HepG2 (cell line): ENCODE data around the gene LRPPRC. TPM values are rescaled to one million over a fixed set of nuclear protein-coding genes. Genes with fewer than 3 reads are reported as not detected.

ENCODE experiments used
- AHDC1 ChIP-seq: sonication (generic); formaldehyde crosslinking; IDR thresholded peaks from 2 replicates; pipeline ENCODE4 v1.5.1; 2020; ENCODE audit warnings: mild to moderate bottlenecking, missing genetic modification reagents, borderline replicate concordance
- DNMT3B ChIP-seq: conservative IDR thresholded peaks from 2 replicates; pipeline ENCODE4 v1.6.1; 2016; ENCODE audit warnings: missing biosample characterization, control low read depth
- HMGXB3 ChIP-seq: sonication (generic); formaldehyde crosslinking; IDR thresholded peaks from 2 replicates; pipeline ENCODE4 v1.4.0; 2020; ENCODE audit warnings: missing genetic modification reagents, borderline replicate concordance
- MAX ChIP-seq: IDR thresholded peaks from 2 replicates; pipeline ENCODE4 v1.6.1; 2012; ENCODE audit warnings: inconsistent platforms
- NCOA2 ChIP-seq: sonication (generic); formaldehyde crosslinking; IDR thresholded peaks from 2 replicates; pipeline ENCODE4 v1.8.0; 2022; ENCODE audit warnings: inconsistent platforms
- PREB ChIP-seq: sonication (generic); formaldehyde crosslinking; IDR thresholded peaks from 2 replicates; pipeline ENCODE4 v1.4.0; 2020; ENCODE audit warnings: missing genetic modification reagents
- SAP130 ChIP-seq: IDR thresholded peaks from 2 replicates; pipeline ENCODE4 v1.6.1; 2016; ENCODE audit warnings: low read depth
- SMARCE1 ChIP-seq: fragments of 450-650 bp; IDR thresholded peaks from 2 replicates; pipeline ENCODE4 v1.6.1; 2017; ENCODE audit warnings: borderline replicate concordance
- SMYD3 ChIP-seq: sonication (generic); formaldehyde crosslinking; IDR thresholded peaks from 2 replicates; pipeline ENCODE4 v1.8.1; 2023; ENCODE audit warnings: mild to moderate bottlenecking, missing genetic modification reagents
- TOE1 ChIP-seq: sonication (generic); formaldehyde crosslinking; IDR thresholded peaks from 2 replicates; pipeline ENCODE4 v1.4.0; 2020; ENCODE audit warnings: mild to moderate bottlenecking, missing genetic modification reagents
- USF2 ChIP-seq, 2 experiments: sonication (generic) in 1 of 2; formaldehyde crosslinking in 1 of 2; IDR thresholded peaks; 2 replicates each; pipeline versions ENCODE4 v1.5.1 to v1.6.1; 2011 to 2020; ENCODE audit warnings: borderline replicate concordance in 1 of 2, low read depth in 1 of 2, low read length in 1 of 2, mild to moderate bottlenecking in 1 of 2, missing genetic modification reagents in 1 of 2, moderate library complexity in 1 of 2
- ZNF382 ChIP-seq: sonication (generic); formaldehyde crosslinking; IDR thresholded peaks from 2 replicates; pipeline ENCODE4 v1.5.0; 2020; ENCODE audit warnings: missing genetic modification reagents, mild to moderate bottlenecking, borderline replicate concordance
- ZNF670 ChIP-seq: sonication (generic); formaldehyde crosslinking; IDR thresholded peaks from 2 replicates; pipeline ENCODE4 v1.8.0; 2022; ENCODE audit warnings: mild to moderate bottlenecking, missing genetic modification reagents, borderline replicate concordance
- ZNF691 ChIP-seq: sonication (generic); formaldehyde crosslinking; IDR thresholded peaks from 2 replicates; pipeline ENCODE4 v1.4.0; 2020; ENCODE audit warnings: missing genetic modification reagents, low read depth, mild to moderate bottlenecking, borderline replicate concordance
- polyA plus RNA-seq, 8 experiments: library from polyadenylated mRNA; depleted of rRNA in 3 of 8; stranded (reverse) in 7 of 8; unstranded in 1 of 8; fragments of >200 nt; fragmentation: Illumina TruSeq in 4 of 8; extraction: Trizol in 4 of 8; gene quantifications; 2 replicates each; pipeline versions ENCODE4 v1.2.1 to v1.2.3, GENCODE V29; 2011 to 2016; ENCODE audit warnings: low read depth in 4 of 8, missing spikeins in 1 of 8, mixed read lengths in 1 of 8; ENCODE audit not compliant: insufficient read depth in 1 of 8
- total RNA-seq, 5 experiments: library from RNA; depleted of rRNA; stranded (reverse); fragments of >200 nt; fragmentation: Illumina TruSeq; extraction: Trizol; gene quantifications; 2 replicates each; pipeline ENCODE4 v1.2.3, GENCODE V29; 2016; ENCODE audit warnings: low read depth in 1 of 5

The LRPPRC gene
- total and polyA plus RNA-seq, 2 of the 13 experiments (the other 11 are each of a cell fraction or from before 2014, with no cell fraction given): 117 to 167 TPM

GRCh38 chr2:44044281-44044720 is 48.5 kb upstream of the LRPPRC start (continued):
- no peak for TF ChIP-seq USF2 (IDR thresholded peaks at IDR 0.05; ENCODE audit: low read depth, low read length)
- TF ChIP-seq USF2 (CRISPR knock-in tag; IDR thresholded peaks at IDR 0.05; ENCODE audit: borderline replicate concordance): no peak
- TF ChIP-seq TOE1 (CRISPR knock-in tag): peak; percentile 85; the same call in 1 of the 2 replicates
- no peak for TF ChIP-seq NCOA2 (CRISPR knock-in tag)
- TF ChIP-seq ZNF691 (CRISPR knock-in tag): peak; percentile 91; the same call in 1 of the 2 replicates
- no peak for TF ChIP-seq HMGXB3 (CRISPR knock-in tag)
- no peak for TF ChIP-seq ZNF382 (CRISPR knock-in tag)
- peak; percentile 58 for TF ChIP-seq SAP130 (CRISPR knock-in tag)
- TF ChIP-seq AHDC1 (CRISPR knock-in tag): no peak
- no peak for TF ChIP-seq SMARCE1
- no peak for TF ChIP-seq ZNF670 (CRISPR knock-in tag)
- TF ChIP-seq DNMT3B (CRISPR knock-in tag): no peak
- TF ChIP-seq PREB: no peak
- no peak for TF ChIP-seq SMYD3 (CRISPR knock-in tag)
- peak; percentile 49; the same call in 1 of the 2 replicates for TF ChIP-seq MAX
